Endothelial cell of umbilical vein (primary cell): ENCODE data around the gene NAGPA.

Experiments used
- EZH2 ChIP-seq: IDR thresholded peaks from 2 replicates; pipeline ENCODE4 v1.6.1; 2012; ENCODE audit warnings: borderline replicate concordance, low read depth, mild to moderate bottlenecking, moderate library complexity, low read length, inconsistent platforms; ENCODE audit not compliant: severe bottlenecking
- FOS ChIP-seq: IDR thresholded peaks from 2 replicates; pipeline ENCODE4 v1.6.1; 2011; ENCODE audit warnings: mild to moderate bottlenecking, low read length, moderate library complexity, borderline replicate concordance; ENCODE audit not compliant: insufficient read depth
- GATA2 ChIP-seq: IDR thresholded peaks from 2 replicates; pipeline ENCODE4 v1.7.0; 2011; ENCODE audit warnings: low read depth, mild to moderate bottlenecking, moderate library complexity, mixed read lengths, low read length; ENCODE audit not compliant: insufficient read length, insufficient read depth
- JUN ChIP-seq: IDR thresholded peaks from 2 replicates; pipeline ENCODE4 v1.6.1; 2011; ENCODE audit warnings: borderline replicate concordance, low read depth; ENCODE audit not compliant: insufficient read length, insufficient read depth
- POLR2A ChIP-seq: IDR thresholded peaks from 2 replicates; pipeline ENCODE4 v1.6.1; 2012; ENCODE audit warnings: low read depth, mild to moderate bottlenecking, control low read depth, low read length
- POLR2AphosphoS5 ChIP-seq: IDR thresholded peaks from 2 replicates; pipeline ENCODE4 v1.6.1; 2012; ENCODE audit warnings: low read depth, mild to moderate bottlenecking, control low read depth, low read length, moderate library complexity; ENCODE audit not compliant: insufficient read depth
- TF ChIP-seq, protein P1 (sequence below), 2 donors: IDR thresholded peaks; 1 replicate in 1 of 2; 2 replicates in 1 of 2; pipeline ENCODE4 v1.5.1; 2011; ENCODE audit warnings: low read length in 2 of 2, mild to moderate bottlenecking in 2 of 2, moderate library complexity in 2 of 2, control low read depth in 1 of 2, inconsistent platforms in 1 of 2, low read depth in 1 of 2; ENCODE audit not compliant: insufficient read depth in 1 of 2; ENCODE audit errors: extremely low read depth in 1 of 2
- TF ChIP-seq, protein P2 (sequence below): IDR thresholded peaks from 2 replicates; pipeline ENCODE4 v1.6.1; 2011; ENCODE audit not compliant: insufficient read depth, insufficient read length

DNA sequence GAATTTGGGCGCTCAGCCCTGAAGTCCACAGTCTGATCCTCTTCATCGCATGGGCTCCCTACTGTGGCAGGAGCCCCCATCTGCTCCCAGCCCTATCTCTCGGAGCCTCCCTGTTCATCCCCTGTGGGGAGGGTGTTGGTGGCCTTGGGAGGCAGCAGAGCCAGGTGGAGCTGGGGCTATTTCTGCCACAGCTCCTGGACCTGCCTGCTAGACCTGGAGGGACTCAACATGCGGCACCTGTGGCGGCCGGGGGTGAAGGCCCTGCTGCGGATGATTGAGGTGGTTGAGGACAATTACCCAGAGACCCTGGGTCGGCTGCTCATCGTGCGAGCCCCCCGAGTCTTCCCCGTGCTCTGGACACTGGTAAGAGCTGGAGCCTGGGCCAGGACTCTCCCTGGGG, 30.5 kb downstream of the NAGPA start:
- TF ChIP-seq POLR2AphosphoS5 (no peak), POLR2A (no peak), EZH2 (no peak), FOS (no peak), JUN (no peak), GATA2 (no peak)
- TF ChIP-seq, protein P1, sequence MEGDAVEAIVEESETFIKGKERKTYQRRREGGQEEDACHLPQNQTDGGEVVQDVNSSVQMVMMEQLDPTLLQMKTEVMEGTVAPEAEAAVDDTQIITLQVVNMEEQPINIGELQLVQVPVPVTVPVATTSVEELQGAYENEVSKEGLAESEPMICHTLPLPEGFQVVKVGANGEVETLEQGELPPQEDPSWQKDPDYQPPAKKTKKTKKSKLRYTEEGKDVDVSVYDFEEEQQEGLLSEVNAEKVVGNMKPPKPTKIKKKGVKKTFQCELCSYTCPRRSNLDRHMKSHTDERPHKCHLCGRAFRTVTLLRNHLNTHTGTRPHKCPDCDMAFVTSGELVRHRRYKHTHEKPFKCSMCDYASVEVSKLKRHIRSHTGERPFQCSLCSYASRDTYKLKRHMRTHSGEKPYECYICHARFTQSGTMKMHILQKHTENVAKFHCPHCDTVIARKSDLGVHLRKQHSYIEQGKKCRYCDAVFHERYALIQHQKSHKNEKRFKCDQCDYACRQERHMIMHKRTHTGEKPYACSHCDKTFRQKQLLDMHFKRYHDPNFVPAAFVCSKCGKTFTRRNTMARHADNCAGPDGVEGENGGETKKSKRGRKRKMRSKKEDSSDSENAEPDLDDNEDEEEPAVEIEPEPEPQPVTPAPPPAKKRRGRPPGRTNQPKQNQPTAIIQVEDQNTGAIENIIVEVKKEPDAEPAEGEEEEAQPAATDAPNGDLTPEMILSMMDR (IDR thresholded peaks at IDR 0.05; ENCODE audit: extremely low read depth in 1 of 2, insufficient read depth in 1 of 2, low read depth in 1 of 2, low read length in 2 of 2): no peak
- TF ChIP-seq, protein P2, sequence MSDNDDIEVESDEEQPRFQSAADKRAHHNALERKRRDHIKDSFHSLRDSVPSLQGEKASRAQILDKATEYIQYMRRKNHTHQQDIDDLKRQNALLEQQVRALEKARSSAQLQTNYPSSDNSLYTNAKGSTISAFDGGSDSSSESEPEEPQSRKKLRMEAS: no peak
